ENCODE data around the gene GMIP.
"Not testable (repeated sequence)": the region's sequence is repeated elsewhere in the genome, so short reads cannot be mapped to it uniquely, and the experiment has no call there.

GMIP gene

DNA sequence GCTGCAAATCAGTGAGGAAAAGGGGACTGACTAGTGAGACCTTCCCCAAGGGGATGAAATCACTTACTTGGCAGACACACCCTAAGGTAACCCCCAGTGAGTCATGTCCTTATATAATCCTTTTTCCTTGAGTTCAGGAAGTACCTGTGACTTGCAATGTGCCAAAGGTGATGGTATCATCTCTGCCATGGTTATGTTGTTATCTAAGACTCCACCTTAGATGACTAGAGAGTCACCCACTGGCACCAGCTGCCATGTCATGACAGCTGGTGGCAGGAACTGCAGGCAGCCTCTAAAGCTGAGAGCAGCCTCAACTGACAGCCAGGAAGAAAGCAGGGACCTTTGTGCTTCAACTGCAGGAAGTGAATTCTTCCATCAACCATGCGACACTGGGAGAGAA lies 37.4 kb downstream of the GMIP start:
- DNase-seq (ENCODE audit: low read depth in 2 of 2) = no peak

DNA sequence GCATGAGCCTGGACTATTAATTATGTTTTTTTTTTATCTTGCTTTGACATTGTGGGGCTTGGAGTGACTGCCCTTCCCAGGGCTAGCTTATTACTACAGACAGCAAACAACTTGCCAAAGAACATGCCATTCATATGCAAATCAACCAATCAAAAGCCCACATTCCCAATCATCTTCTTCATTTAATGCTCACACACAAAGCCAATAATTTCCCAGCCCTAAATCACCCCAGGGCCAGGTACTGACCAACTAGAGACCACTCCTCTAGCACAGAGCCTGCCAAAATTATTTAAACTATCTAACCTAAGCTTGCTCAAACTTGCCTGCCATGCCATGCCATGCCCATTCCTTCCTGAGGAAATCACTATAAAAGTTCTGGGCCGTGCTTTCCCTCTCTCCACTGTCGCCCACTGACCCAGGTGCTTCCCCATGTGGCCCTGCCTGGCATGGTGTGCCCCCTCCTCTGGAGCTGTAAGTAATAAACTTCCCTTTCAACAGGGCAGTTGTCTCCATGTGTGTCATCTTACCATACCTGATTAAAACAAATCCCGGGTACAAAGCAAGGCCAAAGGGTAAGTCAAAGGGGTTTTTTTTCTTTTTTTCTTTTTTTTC lies 40.6 kb downstream of the GMIP start:
- DNase-seq (ENCODE audit: low read depth in 2 of 2) = no peak

GRCh38 chr19:19602136-19602712 lies 41.2 kb downstream of the GMIP start:
- DNase-seq (ENCODE audit: low read depth in 2 of 2) = no peak

DNA sequence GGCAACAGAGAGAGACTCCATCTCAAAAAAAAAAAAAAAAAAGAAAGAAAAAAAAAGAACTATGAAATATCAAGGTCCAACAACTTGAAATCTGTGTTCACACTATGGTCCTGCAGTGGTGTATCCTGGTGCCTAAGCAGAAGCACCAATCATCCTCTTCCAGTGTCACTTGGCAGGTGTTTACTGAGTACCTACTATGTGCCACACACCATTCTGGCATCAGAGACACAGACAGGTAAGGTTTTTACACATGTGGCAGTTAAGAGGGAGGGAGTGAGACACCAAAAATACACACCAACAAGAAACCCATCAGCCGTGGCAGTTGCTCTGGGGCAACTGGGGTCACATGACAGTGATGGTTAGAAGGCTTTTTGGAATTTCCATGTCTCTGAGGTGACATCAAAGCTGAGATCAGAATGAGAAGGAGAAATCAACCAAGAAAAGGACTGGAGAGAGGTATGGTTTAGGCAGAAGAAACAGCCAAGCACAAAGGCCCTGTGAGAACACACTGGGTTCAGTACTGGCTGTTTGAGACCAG lies 42.6 kb downstream of the GMIP start:
- DNase-seq (ENCODE audit: low read depth in 2 of 2) = no peak

DNA sequence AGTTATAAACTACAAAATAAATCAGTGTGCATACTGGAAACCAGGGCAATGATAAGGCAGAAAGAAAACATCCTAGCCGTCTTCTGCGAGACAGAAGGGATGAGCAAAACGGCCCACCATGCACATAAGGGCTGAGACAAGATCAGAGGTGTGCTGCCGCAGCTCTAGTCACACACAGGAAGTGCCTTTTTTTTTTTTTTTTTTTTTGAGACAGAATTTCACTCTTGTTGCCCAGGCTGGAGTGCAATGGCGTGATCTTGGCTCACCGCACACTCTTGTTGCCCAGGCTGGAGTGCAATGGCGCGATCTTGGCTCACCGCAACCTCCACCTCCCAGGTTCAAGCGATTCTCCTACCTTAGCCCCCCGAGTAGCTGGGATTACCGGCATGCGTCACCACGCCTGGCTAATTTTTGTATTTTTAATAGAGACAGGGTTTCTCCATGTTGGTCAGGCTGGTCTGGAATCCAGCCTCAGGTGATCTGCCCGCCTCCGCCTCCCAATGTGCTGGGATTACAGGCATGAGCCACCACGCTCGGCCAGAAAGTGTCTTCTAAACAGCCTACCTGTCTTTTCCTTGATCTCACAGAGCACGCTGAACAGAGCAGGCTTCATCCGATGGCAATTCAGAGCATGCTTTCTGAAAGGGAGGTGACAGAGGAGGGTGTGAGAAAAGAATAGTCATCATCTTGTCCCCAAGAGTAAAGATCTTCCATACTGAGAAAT lies 44.6 kb downstream of the GMIP start:
- not testable (repeated sequence) for DNase-seq (ENCODE audit: low read depth in 2 of 2)

DNA sequence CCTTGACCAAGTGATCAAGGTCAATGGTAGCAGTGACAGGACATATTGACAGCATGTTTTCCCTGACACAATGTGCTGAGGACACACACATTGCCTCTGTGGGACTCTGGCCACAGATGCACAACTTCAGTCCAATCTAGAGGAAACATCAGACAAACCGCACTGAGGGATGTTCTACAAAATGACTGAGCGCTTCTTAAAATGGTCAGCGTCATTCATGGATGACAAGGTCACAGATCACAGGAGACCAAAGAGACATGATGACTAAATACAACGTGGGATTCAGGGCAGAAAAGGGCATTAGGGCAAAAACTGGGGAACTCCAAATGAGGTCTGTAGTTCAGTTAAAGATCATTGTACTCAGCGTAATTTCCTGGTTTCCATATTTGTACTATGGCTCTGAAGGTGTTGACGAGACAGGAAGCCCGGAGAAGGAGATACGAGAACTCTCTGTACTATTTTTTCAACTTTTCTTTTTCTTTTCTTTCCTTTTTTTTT lies 45.6 kb downstream of the GMIP start:
- no peak for DNase-seq (ENCODE audit: low read depth in 2 of 2)

DNA sequence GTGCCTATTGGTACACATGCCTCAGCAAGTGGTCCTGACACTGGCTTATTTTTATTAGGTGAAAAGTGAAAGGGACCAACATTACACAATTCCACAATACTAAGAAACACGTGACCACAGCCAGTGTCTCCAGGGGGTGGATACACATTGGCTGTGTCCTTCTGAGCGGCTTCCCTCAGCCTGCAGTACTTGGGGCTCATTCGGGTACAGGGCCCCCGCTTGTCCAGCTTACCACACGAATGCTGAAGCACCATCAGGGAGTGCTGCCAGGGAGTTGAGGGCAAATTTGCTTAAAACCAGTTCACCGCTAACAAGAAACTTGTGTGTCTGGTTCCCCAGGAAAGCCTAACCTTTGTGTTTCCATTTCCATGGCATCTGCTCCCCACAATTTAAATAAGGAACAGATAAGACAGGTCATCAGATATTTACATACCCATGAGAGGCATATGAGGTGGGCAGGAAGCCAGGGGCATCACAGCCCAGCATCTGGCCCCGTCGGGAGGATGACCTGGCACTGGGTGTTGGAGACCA lies 48.2 kb downstream of the GMIP start:
- DNase-seq (ENCODE audit: low read depth in 2 of 2) = no peak

GRCh38 chr19:19594381-19594780 lies 49.1 kb downstream of the GMIP start:
- DNase-seq (ENCODE audit: low read depth in 2 of 2) = no peak

- DNase-seq (ENCODE audit: low read depth in 2 of 2) = no peak
These were observed 50.8 kb downstream of the GMIP start for GRCh38 chr19:19592690-19593089.

GRCh38 chr19:19591133-19591825 lies 52.2 kb downstream of the GMIP start:
- DNase-seq (ENCODE audit: low read depth in 2 of 2) = peak in 1 of 2 donors; percentile 43

GRCh38 chr19:19588546-19588945 lies 54.9 kb downstream of the GMIP start:
- no peak for DNase-seq (ENCODE audit: low read depth in 2 of 2)

DNA sequence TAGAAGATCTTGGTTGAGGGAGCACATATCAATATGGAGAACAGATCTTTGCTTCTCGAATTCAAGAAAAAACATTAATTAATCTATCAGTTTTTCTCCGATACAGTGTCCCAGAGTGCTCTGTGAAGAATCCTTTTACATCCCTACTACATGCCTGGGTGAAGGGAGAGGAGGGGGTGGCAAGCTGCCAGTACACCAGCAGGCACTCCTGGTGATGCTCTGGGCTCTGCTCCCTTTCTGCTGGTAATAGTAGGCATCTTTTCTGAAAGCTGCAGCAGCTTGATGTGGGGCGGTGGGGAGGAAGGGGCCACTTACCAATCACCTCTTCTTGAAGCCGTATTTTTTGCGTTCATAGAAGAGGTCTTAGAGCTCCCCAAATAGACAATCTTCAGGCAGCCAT lies 55.7 kb downstream of the GMIP start:
- no peak for DNase-seq (ENCODE audit: low read depth in 2 of 2)

DNA sequence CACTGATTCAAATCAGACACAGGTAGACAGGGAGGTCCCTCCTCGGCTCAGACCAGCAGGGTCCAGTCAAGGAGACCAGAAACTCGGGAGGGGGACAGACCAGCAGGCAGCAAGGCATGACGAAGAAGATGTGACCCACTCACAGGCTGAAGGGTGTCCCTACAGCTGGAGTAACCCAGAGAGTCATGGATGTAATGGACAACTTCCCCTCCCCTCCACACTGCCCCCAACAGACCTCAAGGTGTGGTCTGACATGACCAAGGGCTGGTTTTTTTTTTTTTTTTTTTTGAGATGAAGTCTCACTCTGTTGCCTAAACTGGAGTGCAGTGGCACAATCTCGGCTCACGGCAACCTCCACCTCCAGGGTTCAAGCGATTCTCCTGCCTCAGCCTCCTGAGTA lies 59.1 kb downstream of the GMIP start:
- no peak for DNase-seq (ENCODE audit: low read depth in 2 of 2)

GRCh38 chr19:19582471-19582870 lies 61.0 kb downstream of the GMIP start:
- no peak for DNase-seq (ENCODE audit: low read depth in 2 of 2)

DNA sequence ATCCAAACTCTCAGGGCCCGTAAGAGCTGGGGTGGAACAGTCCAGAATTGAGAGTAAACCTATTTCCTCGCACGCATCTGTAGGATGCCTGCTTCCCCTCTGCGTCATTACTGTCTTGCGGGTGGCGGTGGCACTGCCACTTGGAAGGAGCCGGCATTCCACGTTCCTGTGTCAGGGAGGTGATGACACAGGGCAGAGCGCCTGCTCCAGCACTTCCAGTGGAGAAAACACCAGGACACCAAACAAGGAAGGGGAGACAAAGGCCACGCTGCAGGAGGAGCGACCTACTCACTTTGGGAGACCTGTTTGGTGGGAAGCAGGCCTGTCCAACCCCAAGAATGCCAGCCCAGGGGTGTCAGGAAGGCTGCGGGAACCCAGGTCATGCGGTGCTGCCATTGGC lies 62.1 kb downstream of the GMIP start:
- no peak for DNase-seq (ENCODE audit: low read depth in 2 of 2)

GRCh38 chr19:19580418-19580817 lies 63.0 kb downstream of the GMIP start:
- DNase-seq (ENCODE audit: low read depth in 2 of 2) = no peak

- no peak for DNase-seq (ENCODE audit: low read depth in 2 of 2)
These were observed 63.7 kb downstream of the GMIP start for GRCh38 chr19:19579533-19580361.
